Uterus (tissue), 4 donors: ENCODE results near the gene PLAAT4. TPM values are rescaled to one million over a fixed set of nuclear protein-coding genes. Genes with fewer than 3 reads are reported as not detected.
"Not testable (repeated sequence)": the region's sequence is repeated elsewhere in the genome, so short reads cannot be mapped to it uniquely, and the experiment has no call there.

Experiments used
- DNase-seq, 2 donors: peaks; one replicate each; pipeline ENCODE4 v3.0.0-alpha.2; 2019 to 2020
- H3K27ac ChIP-seq, 2 donors: fragments of 200-600 bp; sonication (generic); 1 replicate in 1 of 2; 2 replicates in 1 of 2; pipeline ENCODE4 v1.5.1; 2016 to 2018
- H3K27me3 ChIP-seq, 2 donors: fragments of 200-600 bp; sonication (generic); one replicate each; pipeline ENCODE4 v1.5.1; 2018 to 2019; ENCODE audit warnings: control low read depth in 1 of 2
- H3K36me3 ChIP-seq, 2 donors: fragments of 200-600 bp; sonication (generic); one replicate each; pipeline ENCODE4 v1.5.1; 2019; ENCODE audit warnings: control low read depth in 1 of 2
- H3K4me1 ChIP-seq, 2 donors: fragments of 200-600 bp; sonication (generic); one replicate each; pipeline ENCODE4 v1.5.1; 2018 to 2019; ENCODE audit warnings: control low read depth in 1 of 2
- H3K4me3 ChIP-seq, 2 donors: fragments of 200-600 bp; sonication (generic); 1 replicate in 1 of 2; 2 replicates in 1 of 2; pipeline ENCODE4 v1.5.1; 2018 to 2019; ENCODE audit warnings: mild to moderate bottlenecking in 1 of 2
- H3K9me3 ChIP-seq, 2 donors: fragments of 200-600 bp; sonication (generic); one replicate each; pipeline ENCODE4 v1.5.1; 2019; ENCODE audit warnings: control low read depth in 1 of 2
- CTCF ChIP-seq, 4 experiments: fragments of 200-600 bp in 2 of 4; fragments of 450-650 bp in 2 of 4; sonication (generic) in 2 of 4; IDR thresholded peaks; one replicate each; pipeline ENCODE4 v1.5.1; 2016 to 2019; ENCODE audit warnings: antibody characterized with exemption in 4 of 4, mild to moderate bottlenecking in 2 of 4, moderate library complexity in 1 of 4
- POLR2A ChIP-seq, 2 donors: fragments of 450-650 bp; IDR thresholded peaks; one replicate each; pipeline ENCODE4 v1.6.1; 2016; ENCODE audit warnings: antibody characterized with exemption in 2 of 2, mild to moderate bottlenecking in 1 of 2, moderate library complexity in 1 of 2
- intact Hi-C: fragments of 100-400 bp; cut with DNase I; formaldehyde crosslinking; loops from one replicate; pipeline ENCODE4 v1.15.1; 2023; ENCODE audit warnings: low total_unique reads
- total RNA-seq, 4 donors: library from RNA; depleted of rRNA in 3 of 4; stranded (reverse); fragments of >200 nt in 3 of 4; gene quantifications; one replicate each; pipeline versions ENCODE4 v1.1.0 to v1.2.4, GENCODE V29; 2014 to 2023
- donor health status: DM: yes; HTN: yes; CAD: no.

Gene PLAAT4
- total RNA-seq, 4 donors from 2014 or later, result 3.6 to 30.3 (median 22.9) TPM

GRCh38 chr11:63518548-63518947, 18.1 kb upstream of the PLAAT4 start:
- Histone ChIP-seq H3K4me3 (no peak overlapping the region), H3K4me1 (no peaks in the 10 kb centered on the region), H3K9me3 (peaks cover 0 to 3% of the 10 kb centered on the region in 2 donors), H3K27me3 (no peaks in the 10 kb centered on the region), H3K27ac (no peak overlapping the region), H3K36me3 (no peaks in the 10 kb centered on the region)
- DNase-seq, result no peak
- intact Hi-C loops, result no loop called here
- TF ChIP-seq POLR2A (IDR thresholded peaks at IDR 0.05) (no peak), CTCF (IDR thresholded peaks at IDR 0.05) (no peak)

- TF ChIP-seq POLR2A (IDR thresholded peaks at IDR 0.05) (no peak), CTCF (IDR thresholded peaks at IDR 0.05) (no peak)
- no peak for DNase-seq
- Histone ChIP-seq H3K4me1 (no peaks in the 10 kb centered on the region), H3K36me3 (no peaks in the 10 kb centered on the region), H3K27ac (no peak overlapping the region), H3K4me3 (no peak overlapping the region), H3K27me3 (no peaks in the 10 kb centered on the region), H3K9me3 (peaks cover 0 to 3% of the 10 kb centered on the region in 2 donors)
- intact Hi-C loops, result no loop called here
These were observed 15.9 kb upstream of the PLAAT4 start for GRCh38 chr11:63520606-63521170.

GRCh38 chr11:63521896-63522295, 14.7 kb upstream of the PLAAT4 start:
- Histone ChIP-seq H3K9me3 (peaks cover 0 to 3% of the 10 kb centered on the region in 2 donors), H3K36me3 (no peaks in the 10 kb centered on the region), H3K27me3 (no peaks in the 10 kb centered on the region), H3K27ac (no peak overlapping the region), H3K4me1 (no peaks in the 10 kb centered on the region), H3K4me3 (no peak overlapping the region)
- intact Hi-C loops, result no loop called here
- no peak for TF ChIP-seq CTCF (IDR thresholded peaks at IDR 0.05)
- TF ChIP-seq POLR2A (IDR thresholded peaks at IDR 0.05), result no peak
- no peak for DNase-seq

GRCh38 chr11:63523151-63523550, 13.5 kb upstream of the PLAAT4 start:
- Histone ChIP-seq H3K4me3 (no peak overlapping the region), H3K27ac (no peak overlapping the region), H3K27me3 (no peaks in the 10 kb centered on the region), H3K36me3 (no peaks in the 10 kb centered on the region), H3K9me3 (peaks cover 0 to 3% of the 10 kb centered on the region in 2 donors), H3K4me1 (no peaks in the 10 kb centered on the region)
- TF ChIP-seq POLR2A (IDR thresholded peaks at IDR 0.05), result no peak
- TF ChIP-seq CTCF (IDR thresholded peaks at IDR 0.05), result no peak
- no peak for DNase-seq
- intact Hi-C loops, result no loop called here

GRCh38 chr11:63527667-63528066, 8.9 kb upstream of the PLAAT4 start:
- intact Hi-C loops, result no loop called here
- Histone ChIP-seq H3K27ac (no peak overlapping the region), H3K27me3 (no peaks in the 10 kb centered on the region), H3K36me3 (no peaks in the 10 kb centered on the region), H3K9me3 (peaks cover 0 to 3% of the 10 kb centered on the region in 2 donors), H3K4me3 (no peak overlapping the region), H3K4me1 (no peaks in the 10 kb centered on the region)
- no peak for DNase-seq
- TF ChIP-seq CTCF (IDR thresholded peaks at IDR 0.05) (no peak), POLR2A (IDR thresholded peaks at IDR 0.05) (no peak)

- H3K9me3 ChIP-seq, intact Hi-C loops, DNase-seq, H3K4me3 ChIP-seq, H3K4me1 ChIP-seq, H3K36me3 ChIP-seq, H3K27me3 ChIP-seq, H3K27ac ChIP-seq: not testable (repeated sequence)
These were observed 8.5 kb upstream of the PLAAT4 start for GRCh38 chr11:63528156-63528555.

GRCh38 chr11:63528729-63529278, 7.8 kb upstream of the PLAAT4 start:
- H3K4me1 ChIP-seq, H3K27me3 ChIP-seq, intact Hi-C loops, H3K27ac ChIP-seq, H3K4me3 ChIP-seq, DNase-seq, H3K36me3 ChIP-seq, H3K9me3 ChIP-seq: not testable (repeated sequence)

GRCh38 chr11:63529373-63529772, 7.2 kb upstream of the PLAAT4 start:
- DNase-seq, H3K27me3 ChIP-seq, H3K4me3 ChIP-seq, H3K4me1 ChIP-seq, H3K27ac ChIP-seq, H3K36me3 ChIP-seq, intact Hi-C loops, H3K9me3 ChIP-seq: not testable (repeated sequence)
